Chondrocyte (in vitro differentiated cells): ENCODE measurements around the gene CNTNAP1. TPM values are rescaled to one million over a fixed set of nuclear protein-coding genes. Genes with fewer than 3 reads are reported as not detected.

ENCODE experiments used
- DNase-seq: peaks from one replicate; pipeline ENCODE4 v3.0.0; 2021; ENCODE audit warnings: mixed read lengths, low spot score
- H3K27ac Mint-ChIP-seq: one replicate; pipeline ENCODE4 v1.8.0; 2021; ENCODE audit warnings: mild to moderate bottlenecking, moderate library complexity, mixed read lengths; ENCODE audit not compliant: unreplicated experiment
- H3K27me3 Mint-ChIP-seq: 2 replicates; pipeline ENCODE4 v1.8.0; 2021; ENCODE audit warnings: low read depth, mixed read lengths
- H3K36me3 Mint-ChIP-seq: 2 replicates; pipeline ENCODE4 v1.8.0; 2021; ENCODE audit warnings: low read depth, mixed read lengths
- H3K4me1 Mint-ChIP-seq: 2 replicates; pipeline ENCODE4 v1.8.0; 2021; ENCODE audit warnings: low read depth, mild to moderate bottlenecking, mixed read lengths
- H3K4me3 Mint-ChIP-seq: one replicate; pipeline ENCODE4 v1.8.0; 2021; ENCODE audit warnings: mild to moderate bottlenecking, moderate library complexity, mixed read lengths; ENCODE audit not compliant: unreplicated experiment
- H3K9me3 Mint-ChIP-seq: 2 replicates; pipeline ENCODE4 v1.8.0; 2021; ENCODE audit warnings: low read depth, mixed read lengths
- total RNA-seq: library from RNA; stranded (reverse); gene quantifications from 3 replicates; pipeline ENCODE4 v1.2.1, GENCODE V29; 2021
- TF ChIP-seq, protein P1 (sequence below): fragments of 200-600 bp; sonication (generic); IDR thresholded peaks from 2 replicates; pipeline ENCODE4 v1.5.0; 2021; ENCODE audit warnings: antibody characterized with exemption, mild to moderate bottlenecking, moderate library complexity

The CNTNAP1 gene
- total RNA-seq, 1 donor from 2014 or later: 43.6 TPM

DNA sequence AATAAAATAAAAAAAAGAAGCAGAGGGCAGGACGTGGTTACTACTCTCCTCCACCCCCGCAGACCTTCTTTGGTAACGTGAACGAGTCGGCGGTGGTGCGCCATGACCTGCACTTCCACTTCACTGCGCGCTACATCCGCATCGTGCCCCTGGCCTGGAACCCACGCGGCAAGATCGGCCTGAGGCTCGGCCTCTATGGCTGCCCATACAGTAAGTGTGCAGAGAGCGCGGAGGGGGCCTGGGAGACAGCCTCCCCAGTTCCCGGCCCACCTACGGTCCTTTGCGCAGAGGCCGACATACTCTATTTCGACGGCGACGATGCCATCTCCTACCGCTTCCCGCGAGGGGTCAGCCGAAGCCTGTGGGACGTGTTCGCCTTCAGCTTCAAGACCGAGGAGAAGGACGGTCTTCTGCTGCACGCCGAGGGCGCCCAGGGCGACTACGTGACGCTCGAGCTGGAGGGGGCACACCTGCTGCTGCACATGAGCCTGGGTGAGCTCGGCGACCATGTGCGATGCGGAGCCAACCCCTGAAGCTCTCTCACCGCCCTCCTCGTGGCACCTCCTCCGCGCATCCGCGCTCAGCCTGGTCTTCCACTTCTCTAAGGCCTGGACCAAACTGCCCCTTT lies 2.7 kb downstream of the CNTNAP1 start:
- peaks cover 14% of the 10 kb centered on the region for H3K36me3 Mint-ChIP-seq
- DNase-seq: no peak

GRCh38 chr17:42685831-42686230 lies 3.5 kb downstream of the CNTNAP1 start:
- Mint-ChIP-seq H3K4me1 (peaks cover 20% of the 10 kb centered on the region), H3K27me3 (no peaks in the 10 kb centered on the region), H3K36me3 (peaks cover 16% of the 10 kb centered on the region), H3K27ac (no peak overlapping the region), H3K9me3 (no peaks in the 10 kb centered on the region), H3K4me3 (no peak overlapping the region)
- TF ChIP-seq, protein P1, sequence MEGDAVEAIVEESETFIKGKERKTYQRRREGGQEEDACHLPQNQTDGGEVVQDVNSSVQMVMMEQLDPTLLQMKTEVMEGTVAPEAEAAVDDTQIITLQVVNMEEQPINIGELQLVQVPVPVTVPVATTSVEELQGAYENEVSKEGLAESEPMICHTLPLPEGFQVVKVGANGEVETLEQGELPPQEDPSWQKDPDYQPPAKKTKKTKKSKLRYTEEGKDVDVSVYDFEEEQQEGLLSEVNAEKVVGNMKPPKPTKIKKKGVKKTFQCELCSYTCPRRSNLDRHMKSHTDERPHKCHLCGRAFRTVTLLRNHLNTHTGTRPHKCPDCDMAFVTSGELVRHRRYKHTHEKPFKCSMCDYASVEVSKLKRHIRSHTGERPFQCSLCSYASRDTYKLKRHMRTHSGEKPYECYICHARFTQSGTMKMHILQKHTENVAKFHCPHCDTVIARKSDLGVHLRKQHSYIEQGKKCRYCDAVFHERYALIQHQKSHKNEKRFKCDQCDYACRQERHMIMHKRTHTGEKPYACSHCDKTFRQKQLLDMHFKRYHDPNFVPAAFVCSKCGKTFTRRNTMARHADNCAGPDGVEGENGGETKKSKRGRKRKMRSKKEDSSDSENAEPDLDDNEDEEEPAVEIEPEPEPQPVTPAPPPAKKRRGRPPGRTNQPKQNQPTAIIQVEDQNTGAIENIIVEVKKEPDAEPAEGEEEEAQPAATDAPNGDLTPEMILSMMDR: no peak
- no peak for DNase-seq

More for the DNA sequence above, 2.7 kb downstream of the CNTNAP1 start:
- Mint-ChIP-seq H3K4me1 (peaks cover 27% of the 10 kb centered on the region), H3K27ac (no peak overlapping the region), H3K4me3 (no peak overlapping the region), H3K9me3 (no peaks in the 10 kb centered on the region), H3K27me3 (no peaks in the 10 kb centered on the region)
- TF ChIP-seq, protein P1: no peak

DNA sequence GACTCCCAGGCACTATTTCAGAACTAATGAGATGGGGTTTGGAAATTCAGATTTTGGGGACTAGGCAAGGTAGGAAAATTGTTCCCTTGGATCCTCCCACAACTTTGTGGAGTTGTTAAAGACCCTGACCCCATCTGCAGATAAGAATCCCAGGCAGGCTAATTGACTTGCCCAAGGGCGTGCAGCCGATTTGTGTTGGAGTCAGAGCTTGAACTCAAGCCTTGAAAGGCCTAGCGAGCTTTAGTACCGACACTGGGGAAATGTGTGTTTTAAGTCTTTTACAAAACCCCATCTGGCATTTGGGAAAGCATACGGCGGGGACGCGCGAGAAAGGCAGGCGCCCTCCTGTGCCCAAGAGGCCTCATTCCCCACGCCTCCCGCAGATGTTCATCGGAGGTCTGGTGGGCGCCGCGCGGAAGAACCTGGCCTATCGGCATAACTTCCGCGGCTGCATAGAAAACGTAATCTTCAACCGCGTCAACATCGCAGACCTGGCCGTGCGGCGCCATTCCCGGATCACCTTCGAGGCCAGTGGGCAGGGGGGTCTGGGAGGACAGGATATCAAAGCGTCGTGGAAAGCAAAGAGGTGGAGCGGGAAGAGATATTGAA lies 4.3 kb downstream of the CNTNAP1 start:
- H3K27me3 Mint-ChIP-seq: no peaks in the 10 kb centered on the region
- TF ChIP-seq, protein P1: no peak
- no peaks in the 10 kb centered on the region for H3K9me3 Mint-ChIP-seq
- no peak for DNase-seq
- H3K4me3 Mint-ChIP-seq: no peak overlapping the region
- H3K4me1 Mint-ChIP-seq: peaks cover 17% of the 10 kb centered on the region
- H3K27ac Mint-ChIP-seq: no peak overlapping the region
- peaks cover 19% of the 10 kb centered on the region for H3K36me3 Mint-ChIP-seq

- H3K36me3 Mint-ChIP-seq: peaks cover 21% of the 10 kb centered on the region
- no peak overlapping the region for H3K27ac Mint-ChIP-seq
- TF ChIP-seq, protein P1: no peak
- H3K4me3 Mint-ChIP-seq: no peak overlapping the region
- no peaks in the 10 kb centered on the region for H3K9me3 Mint-ChIP-seq
- H3K4me1 Mint-ChIP-seq: peaks cover 7% of the 10 kb centered on the region
- H3K27me3 Mint-ChIP-seq: no peaks in the 10 kb centered on the region
- DNase-seq: no peak
Measured at GRCh38 chr17:42687707-42688320, 5.5 kb downstream of the CNTNAP1 start.

GRCh38 chr17:42690596-42690995 lies 8.3 kb downstream of the CNTNAP1 start:
- Mint-ChIP-seq H3K4me1 (no peaks in the 10 kb centered on the region), H3K27ac (no peak overlapping the region), H3K4me3 (no peak overlapping the region), H3K36me3 (peaks cover 20% of the 10 kb centered on the region), H3K27me3 (no peaks in the 10 kb centered on the region), H3K9me3 (no peaks in the 10 kb centered on the region)
- DNase-seq: no peak
- TF ChIP-seq, protein P1: no peak
